ENCODE data around the gene CDC42BPG.

DNA sequence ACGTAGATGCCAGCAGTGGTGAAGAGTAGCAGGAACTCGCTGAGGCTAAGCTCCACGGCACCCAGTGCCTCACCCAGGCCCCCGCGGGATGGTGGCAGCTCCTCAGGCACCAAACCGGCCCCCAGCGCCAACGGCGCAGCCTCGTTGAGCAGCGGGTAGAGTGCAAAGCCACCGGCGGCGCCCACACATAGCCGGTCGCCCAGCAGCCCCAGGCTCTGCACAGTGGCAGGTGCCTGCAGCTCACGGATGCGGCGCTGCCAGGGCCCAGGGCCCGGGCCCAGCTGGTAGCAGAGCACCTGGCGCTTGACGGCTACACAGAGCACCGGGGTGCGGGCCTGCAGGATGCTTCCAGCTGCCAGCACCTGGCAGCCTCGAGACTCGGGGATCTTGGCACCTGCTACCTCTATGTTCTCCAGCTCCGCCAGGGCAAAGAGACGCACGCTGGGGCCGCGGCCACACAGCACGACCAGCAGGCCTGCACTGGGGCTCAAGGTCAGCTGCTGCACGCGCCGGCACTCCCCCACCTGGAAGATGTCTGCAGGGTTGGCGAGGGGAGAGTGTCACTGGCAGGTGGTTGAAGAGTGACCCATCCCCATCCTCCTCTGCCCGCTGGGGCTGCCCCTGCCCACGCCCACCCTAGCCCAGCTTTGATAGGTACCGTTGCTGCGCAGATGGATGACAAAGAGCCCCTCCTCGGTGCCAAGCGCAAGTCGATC is 14.8 kb downstream of the CDC42BPG start:
- TF ChIP-seq, protein P1, sequence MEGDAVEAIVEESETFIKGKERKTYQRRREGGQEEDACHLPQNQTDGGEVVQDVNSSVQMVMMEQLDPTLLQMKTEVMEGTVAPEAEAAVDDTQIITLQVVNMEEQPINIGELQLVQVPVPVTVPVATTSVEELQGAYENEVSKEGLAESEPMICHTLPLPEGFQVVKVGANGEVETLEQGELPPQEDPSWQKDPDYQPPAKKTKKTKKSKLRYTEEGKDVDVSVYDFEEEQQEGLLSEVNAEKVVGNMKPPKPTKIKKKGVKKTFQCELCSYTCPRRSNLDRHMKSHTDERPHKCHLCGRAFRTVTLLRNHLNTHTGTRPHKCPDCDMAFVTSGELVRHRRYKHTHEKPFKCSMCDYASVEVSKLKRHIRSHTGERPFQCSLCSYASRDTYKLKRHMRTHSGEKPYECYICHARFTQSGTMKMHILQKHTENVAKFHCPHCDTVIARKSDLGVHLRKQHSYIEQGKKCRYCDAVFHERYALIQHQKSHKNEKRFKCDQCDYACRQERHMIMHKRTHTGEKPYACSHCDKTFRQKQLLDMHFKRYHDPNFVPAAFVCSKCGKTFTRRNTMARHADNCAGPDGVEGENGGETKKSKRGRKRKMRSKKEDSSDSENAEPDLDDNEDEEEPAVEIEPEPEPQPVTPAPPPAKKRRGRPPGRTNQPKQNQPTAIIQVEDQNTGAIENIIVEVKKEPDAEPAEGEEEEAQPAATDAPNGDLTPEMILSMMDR (IDR thresholded peaks at IDR 0.05), result no peak
- TF ChIP-seq POLR2A (IDR thresholded peaks at IDR 0.05), result no peak
